GM12872 (cell line): Measurements from ENCODE around the gene INF2.
A peak's percentile ranks its signal among the peaks of the same experiment; 100 is the strongest.

ENCODE experiments used
- CTCF ChIP-seq: IDR thresholded peaks from 3 replicates; pipeline ENCODE4 v1.5.1; 2011; ENCODE audit warnings: low read depth, mild to moderate bottlenecking, low read length, moderate library complexity; ENCODE audit not compliant: insufficient read depth

INF2 gene

GRCh38 chr14:104769324-104770071, 80.1 kb downstream of the INF2 start:
- TF ChIP-seq CTCF = no peak

GRCh38 chr14:104770072-104770579, 80.7 kb downstream of the INF2 start:
- TF ChIP-seq CTCF = no peak

GRCh38 chr14:104770851-104771272, 81.4 kb downstream of the INF2 start:
- TF ChIP-seq CTCF = peak; percentile 84

- no peak for TF ChIP-seq CTCF
Observed at GRCh38 chr14:104771374-104771773, 82.0 kb downstream of the INF2 start.
